NT2/D1 (cell line): ENCODE data around the gene PDIA6.

Experiments used
- SUZ12 ChIP-seq: IDR thresholded peaks from 2 replicates; pipeline ENCODE4 v1.6.1; 2011; ENCODE audit not compliant: insufficient read length, insufficient read depth; ENCODE audit errors: extremely low read depth
- YY1 ChIP-seq: IDR thresholded peaks from 2 replicates; pipeline ENCODE4 v1.6.1; 2011; ENCODE audit not compliant: insufficient read length, insufficient read depth
- ZNF274 ChIP-seq: IDR thresholded peaks from 2 replicates; pipeline ENCODE4 v1.6.1; 2011; ENCODE audit warnings: mild to moderate bottlenecking, low read depth, low read length

GRCh38 chr2:10773821-10774341 is 38.7 kb downstream of the PDIA6 start:
- no peak for TF ChIP-seq YY1
- TF ChIP-seq ZNF274 = no peak
- TF ChIP-seq SUZ12 = no peak
